IPS-18a (cell line): ENCODE measurements around the gene RNF115.

Experiments
- H3K27ac ChIP-seq: one replicate; pipeline ENCODE4 v1.5.1; 2013; ENCODE audit warnings: low read length
- H3K27me3 ChIP-seq: one replicate; pipeline ENCODE4 v1.6.1; 2013; ENCODE audit warnings: mild to moderate bottlenecking, low read length; ENCODE audit not compliant: control insufficient read depth, insufficient read depth
- H3K36me3 ChIP-seq: one replicate; pipeline ENCODE4 v1.6.1; 2013; ENCODE audit warnings: low read depth, low read length; ENCODE audit not compliant: control insufficient read depth
- H3K4me1 ChIP-seq: one replicate; pipeline ENCODE4 v1.6.1; 2013; ENCODE audit warnings: low read depth, low read length; ENCODE audit not compliant: control insufficient read depth
- H3K4me3 ChIP-seq: one replicate; pipeline ENCODE4 v1.5.1; 2013; ENCODE audit warnings: low read length
- H3K9ac ChIP-seq: one replicate; pipeline ENCODE4 v1.6.1; 2013; ENCODE audit warnings: mild to moderate bottlenecking, low read length, moderate library complexity
- H3K9me3 ChIP-seq: one replicate; pipeline ENCODE4 v1.6.1; 2013; ENCODE audit warnings: low read depth, low read length; ENCODE audit not compliant: control insufficient read depth

Gene RNF115

GRCh38 chr1:145705622-145706021, 118.3 kb downstream of the RNF115 start:
- Histone ChIP-seq H3K4me3 (no peak overlapping the region), H3K4me1 (peaks cover 11% of the 10 kb centered on the region)

GRCh38 chr1:145702826-145703225, 121.1 kb downstream of the RNF115 start:
- no peaks in the 10 kb centered on the region for H3K27me3 ChIP-seq
- H3K9me3 ChIP-seq: no peaks in the 10 kb centered on the region
- peaks cover 9% of the 10 kb centered on the region for H3K4me1 ChIP-seq
- H3K4me3 ChIP-seq: no peak overlapping the region
- H3K9ac ChIP-seq: no peak overlapping the region
- no peak overlapping the region for H3K27ac ChIP-seq
- no peaks in the 10 kb centered on the region for H3K36me3 ChIP-seq

More at GRCh38 chr1:145705622-145706021, 118.3 kb downstream of the RNF115 start:
- Histone ChIP-seq H3K9ac (no peak overlapping the region), H3K36me3 (no peaks in the 10 kb centered on the region), H3K27me3 (no peaks in the 10 kb centered on the region), H3K9me3 (no peaks in the 10 kb centered on the region), H3K27ac (no peak overlapping the region)

- no peaks in the 10 kb centered on the region for H3K27me3 ChIP-seq
- H3K36me3 ChIP-seq: no peaks in the 10 kb centered on the region
- no peak overlapping the region for H3K4me3 ChIP-seq
- H3K9ac ChIP-seq: no peak overlapping the region
- H3K27ac ChIP-seq: no peak overlapping the region
- peaks cover under 1% of the 10 kb centered on the region for H3K4me1 ChIP-seq
- H3K9me3 ChIP-seq: no peaks in the 10 kb centered on the region
These were observed 121.8 kb downstream of the RNF115 start for GRCh38 chr1:145702052-145702451.

GRCh38 chr1:145701306-145701862, 122.5 kb downstream of the RNF115 start:
- no peaks in the 10 kb centered on the region for H3K27me3 ChIP-seq
- no peak overlapping the region for H3K27ac ChIP-seq
- H3K36me3 ChIP-seq: no peaks in the 10 kb centered on the region
- no peaks in the 10 kb centered on the region for H3K9me3 ChIP-seq
- no peaks in the 10 kb centered on the region for H3K4me1 ChIP-seq
- H3K4me3 ChIP-seq: no peak overlapping the region
- no peak overlapping the region for H3K9ac ChIP-seq

- H3K27ac ChIP-seq: no peak overlapping the region
- H3K9ac ChIP-seq: no peak overlapping the region
- no peak overlapping the region for H3K4me3 ChIP-seq
- H3K36me3 ChIP-seq: no peaks in the 10 kb centered on the region
- no peaks in the 10 kb centered on the region for H3K9me3 ChIP-seq
- H3K4me1 ChIP-seq: no peaks in the 10 kb centered on the region
- H3K27me3 ChIP-seq: no peaks in the 10 kb centered on the region
These were observed 127.3 kb downstream of the RNF115 start for GRCh38 chr1:145696630-145696960.

- Histone ChIP-seq H3K4me1 (no peaks in the 10 kb centered on the region), H3K9ac (no peak overlapping the region), H3K27me3 (no peaks in the 10 kb centered on the region), H3K36me3 (no peaks in the 10 kb centered on the region), H3K4me3 (no peak overlapping the region), H3K9me3 (no peaks in the 10 kb centered on the region), H3K27ac (no peak overlapping the region)
These were observed 127.9 kb downstream of the RNF115 start for GRCh38 chr1:145695821-145696629.

GRCh38 chr1:145692785-145693443, 131.0 kb downstream of the RNF115 start:
- H3K4me1 ChIP-seq: no peaks in the 10 kb centered on the region
- H3K36me3 ChIP-seq: no peaks in the 10 kb centered on the region
- H3K27me3 ChIP-seq: no peaks in the 10 kb centered on the region
- no peak overlapping the region for H3K4me3 ChIP-seq
- H3K9me3 ChIP-seq: no peaks in the 10 kb centered on the region
- no peak overlapping the region for H3K27ac ChIP-seq
- no peak overlapping the region for H3K9ac ChIP-seq

GRCh38 chr1:145690587-145691558, 133.0 kb downstream of the RNF115 start:
- Histone ChIP-seq H3K27ac (no peak overlapping the region), H3K27me3 (no peaks in the 10 kb centered on the region), H3K9ac (no peak overlapping the region), H3K4me3 (no peak overlapping the region), H3K9me3 (no peaks in the 10 kb centered on the region), H3K4me1 (no peaks in the 10 kb centered on the region), H3K36me3 (no peaks in the 10 kb centered on the region)

- no peaks in the 10 kb centered on the region for H3K9me3 ChIP-seq
- H3K27ac ChIP-seq: no peak overlapping the region
- no peak overlapping the region for H3K4me3 ChIP-seq
- H3K27me3 ChIP-seq: no peaks in the 10 kb centered on the region
- H3K4me1 ChIP-seq: no peaks in the 10 kb centered on the region
- no peak overlapping the region for H3K9ac ChIP-seq
- no peaks in the 10 kb centered on the region for H3K36me3 ChIP-seq
These were observed 134.0 kb downstream of the RNF115 start for GRCh38 chr1:145689922-145690321.

GRCh38 chr1:145688924-145689323, 135.0 kb downstream of the RNF115 start:
- no peak overlapping the region for H3K27ac ChIP-seq
- H3K9me3 ChIP-seq: no peaks in the 10 kb centered on the region
- no peak overlapping the region for H3K9ac ChIP-seq
- H3K36me3 ChIP-seq: no peaks in the 10 kb centered on the region
- H3K4me1 ChIP-seq: no peaks in the 10 kb centered on the region
- no peaks in the 10 kb centered on the region for H3K27me3 ChIP-seq
- no peak overlapping the region for H3K4me3 ChIP-seq
